A673 (cell line): ENCODE data around the gene NDUFC1. TPM values are rescaled to one million over a fixed set of nuclear protein-coding genes. Genes with fewer than 3 reads are reported as not detected.

ENCODE experiments used
- BruUV-seq: library from RNA; stranded (reverse); fragments of 400-500 nt; replicated peaks from 2 replicates; lab custom pipeline; 2021; lab: Mats Ljungman, UMichigan
- CTCF ChIA-PET: fragments of 300-600 bp; sonication (Branson Sonifier 250); formaldehyde crosslinking; loops from one replicate; lab custom pipeline; 2022; ENCODE audit warnings: antibody characterized with exemption; lab: Charles Lee
- POLR2A ChIA-PET: fragments of 300-600 bp; sonication (Branson Sonifier 250); formaldehyde crosslinking; loops from one replicate; lab custom pipeline; 2022; ENCODE audit warnings: antibody characterized with exemption; ENCODE audit not compliant: low non-redundant PET; lab: Charles Lee
- DNase-seq: peaks from one replicate; pipeline ENCODE4 v3.0.0-alpha.2; 2015; ENCODE audit warnings: low spot score
- H3K27ac ChIP-seq: fragments of 200-600 bp; sonication (generic); 2 replicates; pipeline ENCODE4 v1.5.1; 2016; ENCODE audit warnings: mixed run types, low read depth, mild to moderate bottlenecking, mixed read lengths, antibody characterized with exemption, low read length; ENCODE audit not compliant: poor library complexity, severe bottlenecking
- H3K27me3 ChIP-seq: fragments of 200-600 bp; sonication (generic); replicated peaks from 2 replicates; pipeline ENCODE4 v1.6.1; 2017; ENCODE audit warnings: mixed run types, low read depth, mild to moderate bottlenecking, mixed read lengths, antibody characterized with exemption, low read length; ENCODE audit not compliant: insufficient read depth, poor library complexity
- H3K36me3 ChIP-seq: fragments of 200-600 bp; sonication (generic); 2 replicates; pipeline ENCODE4 v1.6.1; 2016; ENCODE audit warnings: mixed run types, mild to moderate bottlenecking, mixed read lengths, antibody characterized with exemption, low read length; ENCODE audit not compliant: insufficient read depth, poor library complexity, severe bottlenecking
- H3K4me1 ChIP-seq: fragments of 200-600 bp; sonication (generic); 2 replicates; pipeline ENCODE4 v1.6.1; 2017; ENCODE audit warnings: mixed run types, mild to moderate bottlenecking, mixed read lengths, antibody characterized with exemption, low read length; ENCODE audit not compliant: insufficient read depth, poor library complexity, severe bottlenecking
- H3K4me3 ChIP-seq: fragments of 200-600 bp; sonication (generic); 2 replicates; pipeline ENCODE4 v1.5.1; 2016; ENCODE audit warnings: low read depth, mixed run types, mild to moderate bottlenecking, mixed read lengths, low read length; ENCODE audit not compliant: poor library complexity, severe bottlenecking
- H3K9me3 ChIP-seq: fragments of 200-600 bp; sonication (generic); 2 replicates; pipeline ENCODE4 v1.6.1; 2016; ENCODE audit warnings: mixed run types, low read depth, mild to moderate bottlenecking, mixed read lengths, antibody characterized with exemption, low read length; ENCODE audit not compliant: poor library complexity, severe bottlenecking
- EZH2 ChIP-seq: fragments of 200-600 bp; sonication (generic); IDR thresholded peaks from 2 replicates; pipeline ENCODE4 v1.6.1; 2017; ENCODE audit warnings: borderline replicate concordance, low read depth, mild to moderate bottlenecking, mixed read lengths, antibody characterized with exemption, low read length; ENCODE audit not compliant: poor library complexity, severe bottlenecking
- intact Hi-C: fragments of 100-400 bp; cut with micrococcal nuclease; formaldehyde crosslinking; loops from one replicate; pipeline ENCODE4 v1.10.0; 2022; ENCODE audit not compliant: unreplicated experiment
- total RNA-seq: library from RNA; stranded (reverse); gene quantifications from 2 replicates; pipeline ENCODE4 v1.2.3, GENCODE V29; 2021
- TF ChIP-seq, protein P1 (sequence below): fragments of 300-800, 200-600 bp; sonication (generic); conservative IDR thresholded peaks from 2 replicates; pipeline ENCODE4 v1.5.1; 2017; ENCODE audit warnings: low read depth, mild to moderate bottlenecking, antibody characterized with exemption, low read length, moderate library complexity, mixed read lengths

NDUFC1 gene
- total RNA-seq, 1 experiment from 2014 or later: 116 TPM

DNA sequence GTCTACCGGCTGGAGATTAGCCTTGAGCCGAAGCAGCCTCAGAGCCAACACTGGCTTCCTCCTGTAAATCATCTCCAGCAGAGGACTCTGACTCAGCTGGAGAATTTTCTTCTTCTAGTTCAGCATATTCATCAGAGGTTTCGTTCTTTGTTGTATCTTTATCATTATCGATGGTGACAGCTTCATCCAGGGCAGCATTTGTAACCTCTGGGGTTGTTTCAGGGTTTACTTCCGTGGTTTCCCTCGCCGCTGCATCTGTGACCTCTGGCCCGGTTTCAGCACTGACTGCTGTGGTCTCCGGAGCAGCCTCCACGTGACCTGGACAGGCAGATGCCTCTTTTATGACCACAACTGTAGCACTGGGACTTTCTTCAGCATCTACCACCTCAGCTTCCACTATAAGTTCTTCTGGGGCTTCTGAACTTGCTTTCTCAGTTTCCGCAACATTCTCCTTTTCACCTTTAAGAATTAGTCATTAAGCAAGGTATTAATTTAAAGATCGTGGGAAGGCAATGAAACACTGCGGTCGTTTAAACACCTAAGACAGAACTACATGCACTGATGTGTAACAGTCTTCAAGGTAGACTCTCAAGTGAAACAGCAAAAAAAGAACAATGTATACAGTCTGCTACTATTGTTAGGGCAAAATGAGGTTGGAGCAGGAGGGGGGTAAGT lies 35.6 kb downstream of the NDUFC1 start:
- H3K9me3 ChIP-seq: no peaks in the 10 kb centered on the region
- peak overlapping the region; percentile 4 for H3K4me3 ChIP-seq
- peaks cover 16% of the 10 kb centered on the region for H3K4me1 ChIP-seq
- H3K27me3 ChIP-seq: no peaks in the 10 kb centered on the region
- ChIA-PET POLR2A (interaction anchor here (0.6 kb wide), 1 partner anchor 216 kb away, joined by 3 read pairs; no protein-coding TSS in a partner anchor), CTCF (no interaction called here)
- DNase-seq: peak; percentile 46
- peak overlapping the region; percentile 3 for H3K27ac ChIP-seq
- no peaks in the 10 kb centered on the region for H3K36me3 ChIP-seq
- BruUV-seq: no TSS peak
- intact Hi-C loops: no loop called here
- TF ChIP-seq, protein P1, sequence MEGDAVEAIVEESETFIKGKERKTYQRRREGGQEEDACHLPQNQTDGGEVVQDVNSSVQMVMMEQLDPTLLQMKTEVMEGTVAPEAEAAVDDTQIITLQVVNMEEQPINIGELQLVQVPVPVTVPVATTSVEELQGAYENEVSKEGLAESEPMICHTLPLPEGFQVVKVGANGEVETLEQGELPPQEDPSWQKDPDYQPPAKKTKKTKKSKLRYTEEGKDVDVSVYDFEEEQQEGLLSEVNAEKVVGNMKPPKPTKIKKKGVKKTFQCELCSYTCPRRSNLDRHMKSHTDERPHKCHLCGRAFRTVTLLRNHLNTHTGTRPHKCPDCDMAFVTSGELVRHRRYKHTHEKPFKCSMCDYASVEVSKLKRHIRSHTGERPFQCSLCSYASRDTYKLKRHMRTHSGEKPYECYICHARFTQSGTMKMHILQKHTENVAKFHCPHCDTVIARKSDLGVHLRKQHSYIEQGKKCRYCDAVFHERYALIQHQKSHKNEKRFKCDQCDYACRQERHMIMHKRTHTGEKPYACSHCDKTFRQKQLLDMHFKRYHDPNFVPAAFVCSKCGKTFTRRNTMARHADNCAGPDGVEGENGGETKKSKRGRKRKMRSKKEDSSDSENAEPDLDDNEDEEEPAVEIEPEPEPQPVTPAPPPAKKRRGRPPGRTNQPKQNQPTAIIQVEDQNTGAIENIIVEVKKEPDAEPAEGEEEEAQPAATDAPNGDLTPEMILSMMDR: no peak
- TF ChIP-seq EZH2: no peak

- H3K4me1 ChIP-seq: peaks cover 16% of the 10 kb centered on the region
- no peak for DNase-seq
- H3K36me3 ChIP-seq: no peaks in the 10 kb centered on the region
- peak overlapping the region; percentile 3 for H3K27ac ChIP-seq
- ChIA-PET POLR2A (interaction anchor here (0.6 kb wide), 1 partner anchor 215 kb away, joined by 3 read pairs; no protein-coding TSS in a partner anchor), CTCF (no interaction called here)
- intact Hi-C loops: no loop called here
- H3K4me3 ChIP-seq: peak overlapping the region; percentile 4
- no peaks in the 10 kb centered on the region for H3K27me3 ChIP-seq
- TF ChIP-seq EZH2: no peak
- TF ChIP-seq, protein P1: no peak
- no TSS peak for BruUV-seq
- H3K9me3 ChIP-seq: no peaks in the 10 kb centered on the region
Measured at GRCh38 chr4:139266208-139266582, 36.1 kb downstream of the NDUFC1 start.

GRCh38 chr4:139265654-139266053 lies 36.6 kb downstream of the NDUFC1 start:
- Histone ChIP-seq H3K36me3 (no peaks in the 10 kb centered on the region), H3K27me3 (no peaks in the 10 kb centered on the region), H3K4me1 (peaks cover 16% of the 10 kb centered on the region), H3K9me3 (no peaks in the 10 kb centered on the region), H3K4me3 (no peak overlapping the region), H3K27ac (no peak overlapping the region)
- no peak for DNase-seq
- TF ChIP-seq, protein P1: no peak
- TF ChIP-seq EZH2: no peak
- ChIA-PET POLR2A (no interaction called here), CTCF (no interaction called here)
- intact Hi-C loops: no loop called here
- no TSS peak for BruUV-seq
